HG03571 (cell line): Measurements from ENCODE around the gene PHLDB1.
"Not testable (repeated sequence)": the region's sequence is repeated elsewhere in the genome, so short reads cannot be mapped to it uniquely, and the experiment has no call there.

ENCODE experiments used
- ATAC-seq: cut with Tn5 transposase; IDR thresholded peaks from one replicate; pipeline ENCODE4 v1.9.1; 2021; ENCODE audit not compliant: unreplicated experiment

Gene PHLDB1

GRCh38 chr11:118682939-118683338 is 75.5 kb downstream of the PHLDB1 start:
- ATAC-seq, result not testable (repeated sequence)

GRCh38 chr11:118684187-118684586 is 76.8 kb downstream of the PHLDB1 start:
- ATAC-seq, result no peak

- no peak for ATAC-seq
These were observed 80.5 kb downstream of the PHLDB1 start for GRCh38 chr11:118687906-118688305.

GRCh38 chr11:118688339-118688738 is 80.9 kb downstream of the PHLDB1 start:
- ATAC-seq, result not testable (repeated sequence)

GRCh38 chr11:118688851-118689502 is 81.6 kb downstream of the PHLDB1 start:
- ATAC-seq, result no peak

GRCh38 chr11:118689503-118689851 is 82.1 kb downstream of the PHLDB1 start:
- ATAC-seq, result no peak

- peak; percentile 79 for ATAC-seq
These were observed 82.6 kb downstream of the PHLDB1 start for GRCh38 chr11:118689852-118690552.

GRCh38 chr11:118690553-118691304 is 83.3 kb downstream of the PHLDB1 start:
- ATAC-seq, result no peak

- no peak for ATAC-seq
These were observed 84.8 kb downstream of the PHLDB1 start for GRCh38 chr11:118691926-118692830.

- no peak for ATAC-seq
These were observed 86.8 kb downstream of the PHLDB1 start for GRCh38 chr11:118694185-118694584.

- ATAC-seq, result no peak
These were observed 87.4 kb downstream of the PHLDB1 start for GRCh38 chr11:118694771-118695170.

GRCh38 chr11:118696673-118697226 is 89.3 kb downstream of the PHLDB1 start:
- no peak for ATAC-seq

- no peak for ATAC-seq
These were observed 89.9 kb downstream of the PHLDB1 start for GRCh38 chr11:118697346-118697745.

GRCh38 chr11:118699506-118700220 is 92.2 kb downstream of the PHLDB1 start:
- ATAC-seq, result no peak

- no peak for ATAC-seq
These were observed 96.2 kb downstream of the PHLDB1 start for GRCh38 chr11:118703563-118704106.

- no peak for ATAC-seq
These were observed 97.8 kb downstream of the PHLDB1 start for GRCh38 chr11:118705111-118705741.

- no peak for ATAC-seq
These were observed 98.6 kb downstream of the PHLDB1 start for GRCh38 chr11:118705791-118706545.

- ATAC-seq, result no peak
These were observed 99.1 kb downstream of the PHLDB1 start for GRCh38 chr11:118706546-118706825.
